Calu3 (cell line): ENCODE measurements around the gene SLC24A3. TPM values are rescaled to one million over a fixed set of nuclear protein-coding genes. Genes with fewer than 3 reads are reported as not detected.

Experiments used
- BruUV-seq: library from RNA; stranded (reverse); fragments of 400-500 nt; replicated peaks from 2 replicates; lab custom pipeline; 2021; lab: Mats Ljungman, UMichigan
- CTCF ChIA-PET: fragments of 300-600 bp; sonication (Branson Sonifier 250); formaldehyde crosslinking; loops from one replicate; lab custom pipeline; 2022; ENCODE audit warnings: antibody characterized with exemption; lab: Charles Lee
- DNase-seq: peaks from one replicate; pipeline ENCODE4 v3.0.0; 2022
- H3K27ac Mint-ChIP-seq: one replicate; pipeline ENCODE4 v1.8.0; 2022; ENCODE audit warnings: mixed read lengths; ENCODE audit not compliant: unreplicated experiment
- H3K27me3 Mint-ChIP-seq: one replicate; pipeline ENCODE4 v1.8.0; 2022; ENCODE audit warnings: mixed read lengths; ENCODE audit not compliant: unreplicated experiment
- H3K36me3 Mint-ChIP-seq: one replicate; pipeline ENCODE4 v1.8.0; 2022; ENCODE audit warnings: mild to moderate bottlenecking, moderate library complexity, mixed read lengths; ENCODE audit not compliant: insufficient read depth, unreplicated experiment
- H3K4me1 Mint-ChIP-seq: one replicate; pipeline ENCODE4 v1.8.0; 2022; ENCODE audit warnings: mild to moderate bottlenecking, low read depth, mixed read lengths; ENCODE audit not compliant: unreplicated experiment
- H3K4me3 Mint-ChIP-seq: one replicate; pipeline ENCODE4 v1.8.0; 2022; ENCODE audit warnings: mild to moderate bottlenecking, low read depth, moderate library complexity, mixed read lengths; ENCODE audit not compliant: unreplicated experiment
- H3K9me3 Mint-ChIP-seq: one replicate; pipeline ENCODE4 v1.8.0; 2022; ENCODE audit warnings: low read depth, mixed read lengths; ENCODE audit not compliant: unreplicated experiment
- intact Hi-C: fragments of 100-400 bp; cut with micrococcal nuclease; formaldehyde crosslinking; loops from one replicate; pipeline ENCODE4 v1.10.0; 2022; ENCODE audit not compliant: unreplicated experiment
- total RNA-seq: library from RNA; stranded (reverse); gene quantifications from 2 replicates; pipeline ENCODE4 v1.2.3, GENCODE V29; 2022
- TF ChIP-seq, protein P1 (sequence below): fragments of 200-600 bp; IDR thresholded peaks from one replicate; pipeline ENCODE4 v1.8.0; 2022; ENCODE audit warnings: antibody characterized with exemption; ENCODE audit not compliant: unreplicated experiment

Gene SLC24A3
- total RNA-seq, 1 experiment from 2014 or later: not detected

DNA sequence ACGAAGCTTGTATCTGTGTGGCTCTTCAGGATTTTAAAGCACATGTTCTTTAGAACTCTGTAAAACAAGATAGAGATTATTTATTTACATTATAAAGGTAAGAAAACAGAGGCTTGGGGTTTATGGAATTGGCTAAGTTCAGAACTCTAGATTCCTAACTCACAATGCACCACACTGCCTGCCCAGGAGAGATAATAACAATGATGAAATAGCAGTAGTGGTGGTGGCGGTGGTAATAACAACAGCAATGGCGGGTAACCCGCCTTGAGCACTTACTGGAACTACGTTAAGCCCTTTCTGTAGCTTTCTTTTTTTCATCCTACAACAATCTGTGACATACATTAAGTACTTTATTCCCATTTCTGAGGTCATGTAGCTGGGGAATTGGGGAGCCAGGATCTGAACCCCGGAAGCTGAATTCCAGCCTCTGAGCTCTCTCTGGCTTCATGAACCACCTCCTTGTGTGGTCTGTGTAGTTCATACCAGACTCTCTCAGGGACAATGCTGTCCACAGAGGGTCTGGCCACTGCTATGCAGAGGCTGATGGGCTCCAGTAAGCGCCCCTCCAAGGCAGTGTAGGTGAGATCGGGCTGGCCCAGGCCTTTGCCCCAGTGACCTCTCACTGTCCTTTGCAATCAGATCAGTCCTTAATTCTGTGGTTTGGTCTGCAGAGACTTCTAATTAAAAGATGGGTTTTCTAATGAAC is 260.9 kb downstream of the SLC24A3 start:
- no peaks in the 10 kb centered on the region for H3K9me3 Mint-ChIP-seq

GRCh38 chr20:19473922-19474286 is 261.5 kb downstream of the SLC24A3 start:
- TF ChIP-seq, protein P1, sequence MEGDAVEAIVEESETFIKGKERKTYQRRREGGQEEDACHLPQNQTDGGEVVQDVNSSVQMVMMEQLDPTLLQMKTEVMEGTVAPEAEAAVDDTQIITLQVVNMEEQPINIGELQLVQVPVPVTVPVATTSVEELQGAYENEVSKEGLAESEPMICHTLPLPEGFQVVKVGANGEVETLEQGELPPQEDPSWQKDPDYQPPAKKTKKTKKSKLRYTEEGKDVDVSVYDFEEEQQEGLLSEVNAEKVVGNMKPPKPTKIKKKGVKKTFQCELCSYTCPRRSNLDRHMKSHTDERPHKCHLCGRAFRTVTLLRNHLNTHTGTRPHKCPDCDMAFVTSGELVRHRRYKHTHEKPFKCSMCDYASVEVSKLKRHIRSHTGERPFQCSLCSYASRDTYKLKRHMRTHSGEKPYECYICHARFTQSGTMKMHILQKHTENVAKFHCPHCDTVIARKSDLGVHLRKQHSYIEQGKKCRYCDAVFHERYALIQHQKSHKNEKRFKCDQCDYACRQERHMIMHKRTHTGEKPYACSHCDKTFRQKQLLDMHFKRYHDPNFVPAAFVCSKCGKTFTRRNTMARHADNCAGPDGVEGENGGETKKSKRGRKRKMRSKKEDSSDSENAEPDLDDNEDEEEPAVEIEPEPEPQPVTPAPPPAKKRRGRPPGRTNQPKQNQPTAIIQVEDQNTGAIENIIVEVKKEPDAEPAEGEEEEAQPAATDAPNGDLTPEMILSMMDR: no peak
- intact Hi-C loops: no loop called here
- Mint-ChIP-seq H3K4me3 (no peak overlapping the region), H3K9me3 (no peaks in the 10 kb centered on the region), H3K4me1 (no peaks in the 10 kb centered on the region), H3K27me3 (peaks cover 23% of the 10 kb centered on the region), H3K36me3 (no peaks in the 10 kb centered on the region), H3K27ac (no peak overlapping the region)
- CTCF ChIA-PET: no interaction called here
- DNase-seq: no peak
- BruUV-seq: no TSS peak

More for the DNA sequence above, 260.9 kb downstream of the SLC24A3 start:
- Mint-ChIP-seq H3K27ac (no peak overlapping the region), H3K4me3 (no peak overlapping the region), H3K4me1 (no peaks in the 10 kb centered on the region), H3K36me3 (no peaks in the 10 kb centered on the region), H3K27me3 (peaks cover 25% of the 10 kb centered on the region)
- intact Hi-C loops: no loop called here
- CTCF ChIA-PET: no interaction called here
- BruUV-seq: no TSS peak
- TF ChIP-seq, protein P1: no peak
- DNase-seq: no peak

DNA sequence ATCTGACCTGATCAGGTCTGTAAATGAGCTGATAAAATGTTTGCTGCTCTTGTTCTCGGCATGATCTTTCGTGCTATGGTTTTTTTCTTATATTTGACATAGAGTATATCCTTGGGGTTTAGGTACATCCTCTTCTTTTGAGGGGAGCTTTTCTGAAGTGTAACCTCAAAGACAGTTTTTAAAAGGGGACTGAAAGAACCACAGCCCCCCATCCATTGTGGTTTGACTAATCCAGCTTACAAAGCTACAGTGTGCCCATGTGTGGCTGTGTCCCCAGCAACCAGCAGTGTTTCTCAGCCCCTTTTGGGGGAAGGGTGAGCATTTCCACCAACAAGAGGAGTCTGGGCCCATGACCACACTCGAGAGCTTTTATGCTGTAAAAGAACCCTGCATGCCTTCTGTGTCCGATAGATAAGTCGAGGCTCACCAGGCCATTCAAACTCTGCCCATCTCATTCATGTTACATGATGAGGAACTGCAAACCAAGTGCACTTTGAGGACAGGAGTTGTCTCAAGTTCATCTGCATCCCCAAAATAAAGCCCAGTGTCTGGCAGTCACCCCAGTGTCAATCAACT is 266.0 kb downstream of the SLC24A3 start:
- H3K4me3 Mint-ChIP-seq: no peak overlapping the region
- BruUV-seq: no TSS peak
- H3K4me1 Mint-ChIP-seq: no peaks in the 10 kb centered on the region
- no peaks in the 10 kb centered on the region for H3K9me3 Mint-ChIP-seq
- H3K27me3 Mint-ChIP-seq: peaks cover 29% of the 10 kb centered on the region
- no peak overlapping the region for H3K27ac Mint-ChIP-seq
- CTCF ChIA-PET: no interaction called here
- no peak for DNase-seq
- TF ChIP-seq, protein P1: no peak
- H3K36me3 Mint-ChIP-seq: no peaks in the 10 kb centered on the region
- intact Hi-C loops: no loop called here

- CTCF ChIA-PET: no interaction called here
- intact Hi-C loops: no loop called here
- no peak overlapping the region for H3K4me3 Mint-ChIP-seq
- H3K4me1 Mint-ChIP-seq: no peaks in the 10 kb centered on the region
- H3K9me3 Mint-ChIP-seq: no peaks in the 10 kb centered on the region
- no peak for DNase-seq
- BruUV-seq: no TSS peak
- TF ChIP-seq, protein P1: no peak
- H3K27ac Mint-ChIP-seq: no peak overlapping the region
- no peaks in the 10 kb centered on the region for H3K36me3 Mint-ChIP-seq
- peaks cover 29% of the 10 kb centered on the region for H3K27me3 Mint-ChIP-seq
Observed at GRCh38 chr20:19482726-19483125, 270.3 kb downstream of the SLC24A3 start.
